Effector CD8-positive, alpha-beta T cell (primary cell): ENCODE results near the gene SPTBN5.

Source experiments
- DNase-seq: peaks from one replicate; lab custom pipeline; 2025; lab: John Stamatoyannopoulos, UW

The SPTBN5 gene

DNA sequence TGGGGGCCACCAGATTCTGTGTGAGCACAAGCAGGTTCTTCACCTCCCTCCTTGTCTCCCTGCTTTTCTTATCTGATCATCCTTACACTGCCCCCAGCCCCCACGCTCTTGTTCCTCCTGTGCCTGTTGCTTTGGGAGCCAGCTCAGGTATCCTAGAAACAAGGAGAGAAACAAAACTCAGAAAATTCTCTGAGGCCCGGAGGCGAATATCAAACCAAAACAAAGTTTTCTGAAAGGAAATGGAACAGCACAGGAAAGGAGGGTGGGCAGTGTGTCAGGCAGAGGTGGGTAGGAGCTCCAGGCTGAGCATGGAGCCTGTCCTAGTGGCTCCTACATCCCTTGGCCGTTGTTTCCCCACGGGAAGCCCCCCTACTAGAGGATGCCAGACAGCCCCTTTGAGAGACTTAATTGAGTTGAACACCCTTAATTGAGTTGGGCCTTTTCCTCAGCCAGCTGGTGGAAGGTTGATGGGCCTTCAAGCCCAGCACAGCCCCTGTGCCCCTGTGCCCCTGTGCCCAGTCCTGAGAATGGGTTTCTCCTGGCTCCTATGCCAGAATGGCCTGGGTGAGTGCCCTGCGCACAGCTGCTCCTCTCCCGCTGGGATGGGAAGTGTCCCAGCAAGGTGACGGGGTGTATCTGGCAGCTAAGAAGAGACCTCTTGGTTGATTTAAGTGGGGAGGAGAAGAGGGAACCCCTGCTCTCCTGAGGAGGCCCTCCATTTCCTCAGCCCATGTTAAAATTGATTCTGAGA lies 88.8 kb downstream of the SPTBN5 start:
- DNase-seq, result no peak

DNA sequence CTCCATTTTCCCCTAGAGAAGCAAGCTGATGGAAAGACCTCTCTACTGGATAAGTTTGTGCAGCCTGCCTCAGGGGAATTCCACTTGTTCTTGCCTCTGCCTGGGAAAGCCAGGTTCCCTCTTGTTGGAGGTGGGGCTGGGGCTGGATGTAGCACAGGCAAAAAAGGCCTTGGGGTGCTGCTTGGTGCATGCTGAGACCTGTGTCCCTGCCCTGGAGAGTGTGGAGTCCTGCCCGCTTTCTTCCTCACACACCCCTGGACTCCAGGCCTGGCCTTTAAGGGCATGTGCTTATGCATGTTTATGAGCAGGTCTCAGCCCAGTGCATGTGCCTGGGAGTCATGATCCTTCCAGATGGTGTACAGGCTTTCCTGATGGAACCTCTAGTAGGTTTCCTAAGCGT lies 89.5 kb downstream of the SPTBN5 start:
- DNase-seq, result no peak

DNA sequence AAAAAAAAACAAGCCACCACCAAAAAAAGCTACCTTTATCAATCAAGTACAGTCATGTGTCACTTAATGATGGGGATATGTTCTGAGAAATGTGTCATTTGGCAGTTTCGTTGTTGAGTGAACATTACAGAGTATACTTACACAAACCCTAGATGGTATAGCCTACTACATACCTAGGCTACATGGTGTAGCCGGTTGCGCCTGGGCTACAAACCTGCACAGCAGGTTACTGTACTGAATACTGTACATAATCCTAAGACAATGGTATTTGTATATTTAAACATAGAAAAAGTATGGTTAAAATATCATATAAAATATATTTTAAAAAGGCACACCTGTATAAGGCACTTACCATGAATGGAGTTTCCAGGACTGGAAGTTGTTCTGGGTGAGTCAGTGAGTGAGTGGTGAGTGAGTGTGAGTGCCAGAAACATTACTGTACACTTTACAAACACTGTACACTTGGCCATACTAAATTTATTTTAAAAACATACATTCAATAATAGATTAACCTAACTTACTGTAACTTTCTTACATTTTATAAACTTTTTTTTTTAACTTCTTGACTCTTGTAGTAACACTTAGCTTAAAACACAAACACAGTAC lies 91.9 kb downstream of the SPTBN5 start:
- DNase-seq, result no peak

DNA sequence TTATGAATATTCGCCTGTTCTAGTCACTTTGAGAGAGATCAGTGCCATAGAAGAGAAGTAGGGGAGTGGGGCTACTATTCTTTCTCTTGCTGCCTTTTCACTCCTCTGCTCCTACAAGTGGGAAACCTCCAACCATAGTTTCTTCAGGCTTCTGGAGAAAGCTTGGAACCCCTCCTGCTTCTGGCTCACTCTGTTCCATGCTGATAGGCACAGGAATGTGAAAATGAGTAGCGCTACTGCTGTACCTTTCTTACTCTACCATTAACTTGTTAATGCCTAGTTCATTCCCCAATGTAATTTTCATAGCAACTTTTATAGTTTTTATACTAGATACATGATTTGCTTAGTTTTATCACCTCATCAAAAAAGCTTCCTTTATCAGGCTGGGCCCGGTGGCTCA lies 92.7 kb downstream of the SPTBN5 start:
- no peak for DNase-seq

DNA sequence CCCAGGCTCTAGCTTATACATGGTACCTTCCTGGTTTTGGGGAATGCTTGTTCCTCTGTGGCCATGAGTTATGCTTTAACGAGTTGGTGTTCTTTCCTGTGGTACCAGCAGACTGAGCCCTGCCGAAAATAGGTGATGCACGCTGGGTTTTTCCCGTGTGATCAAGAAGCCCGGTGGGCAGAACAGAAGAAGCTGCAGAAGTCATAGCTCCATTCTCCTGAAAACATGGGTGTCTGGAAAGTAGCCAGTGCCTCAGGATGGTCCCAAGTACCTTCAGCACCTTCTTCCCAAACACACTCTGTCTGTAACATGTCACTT lies 94.4 kb downstream of the SPTBN5 start:
- no peak for DNase-seq

DNA sequence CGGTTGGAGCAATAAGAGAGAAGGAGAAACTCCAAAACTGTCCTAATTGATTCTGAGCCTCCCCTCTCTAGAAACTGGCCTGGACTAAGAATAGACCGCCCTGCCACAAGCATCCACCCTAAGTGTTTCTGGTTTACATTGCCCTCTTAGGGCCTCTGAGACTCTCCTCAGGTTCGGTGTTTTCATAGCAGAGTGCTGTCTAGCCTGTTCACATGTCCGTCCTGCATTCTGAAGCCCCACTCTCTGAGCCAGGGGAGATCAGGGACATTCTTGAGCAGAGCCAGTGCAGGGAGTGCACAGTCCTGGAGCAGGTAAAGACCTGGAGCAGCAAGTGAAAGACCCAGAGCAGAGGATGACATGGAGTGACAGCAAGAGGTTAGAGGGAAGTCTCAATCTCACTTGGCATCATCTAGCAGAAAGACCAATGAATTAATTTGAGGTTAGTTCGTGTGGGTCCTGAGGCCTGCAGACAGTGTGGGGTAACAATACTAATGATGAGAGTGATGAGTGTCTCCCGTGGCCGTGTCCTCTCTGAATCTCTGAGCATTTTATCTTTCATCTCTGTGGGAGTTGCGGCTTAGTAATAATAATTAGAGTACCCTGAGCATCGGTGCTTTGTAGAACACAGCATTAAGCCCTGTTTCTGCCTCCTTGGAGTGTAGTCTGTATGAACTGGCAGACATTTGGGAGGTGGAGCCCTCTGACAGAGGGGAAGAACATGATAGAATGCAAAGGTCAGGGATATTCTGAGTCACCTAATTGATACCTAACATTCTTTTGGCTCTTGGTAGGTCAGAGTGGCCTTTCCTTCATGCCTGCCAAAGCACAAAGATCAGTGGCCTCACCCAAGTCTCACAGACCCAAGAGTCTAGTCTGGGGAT lies 95.0 kb downstream of the SPTBN5 start:
- no peak for DNase-seq
